Suprapubic skin (tissue), 4 donors: ENCODE measurements around the gene LEFTY1. TPM values are rescaled to one million over a fixed set of nuclear protein-coding genes. Genes with fewer than 3 reads are reported as not detected.

Source experiments
- DNase-seq, 2 donors: peaks; one replicate each; pipeline ENCODE4 v3.0.0-alpha.2; 2019; ENCODE audit warnings: low spot score in 2 of 2
- H3K27ac ChIP-seq: fragments of 200-600 bp; sonication (generic); one replicate; pipeline ENCODE4 v1.5.1; 2019
- H3K27me3 ChIP-seq: fragments of 200-600 bp; sonication (generic); one replicate; pipeline ENCODE4 v1.5.1; 2019
- H3K36me3 ChIP-seq: fragments of 200-600 bp; sonication (generic); one replicate; pipeline ENCODE4 v1.5.1; 2019
- H3K4me1 ChIP-seq: fragments of 200-600 bp; sonication (generic); one replicate; pipeline ENCODE4 v1.5.1; 2019
- H3K4me3 ChIP-seq: fragments of 200-600 bp; sonication (generic); one replicate; pipeline ENCODE4 v1.5.1; 2019; ENCODE audit warnings: mild to moderate bottlenecking
- H3K9me3 ChIP-seq: fragments of 200-600 bp; sonication (generic); one replicate; pipeline ENCODE4 v1.5.1; 2019
- CTCF ChIP-seq, 2 donors: fragments of 200-600 bp in 1 of 2; fragments of 450-650 bp in 1 of 2; sonication (generic) in 1 of 2; IDR thresholded peaks; one replicate each; pipeline ENCODE4 v1.5.1; 2016 to 2019; ENCODE audit warnings: antibody characterized with exemption in 2 of 2, mild to moderate bottlenecking in 1 of 2, moderate library complexity in 1 of 2
- EP300 ChIP-seq: sonication (generic); formaldehyde crosslinking; IDR thresholded peaks from one replicate; pipeline ENCODE4 v1.6.1; 2017; ENCODE audit warnings: antibody characterized with exemption
- POLR2A ChIP-seq, 2 donors: fragments of 450-650 bp; IDR thresholded peaks; one replicate each; pipeline ENCODE4 v1.6.1; 2017; ENCODE audit warnings: antibody characterized with exemption in 2 of 2, mild to moderate bottlenecking in 2 of 2, moderate library complexity in 2 of 2
- POLR2AphosphoS5 ChIP-seq, 3 donors: sonication (generic); formaldehyde crosslinking; IDR thresholded peaks; one replicate each; pipeline ENCODE4 v1.6.1; 2017; ENCODE audit warnings: antibody characterized with exemption in 3 of 3
- WGBS: methylation state at CpG from one replicate; pipeline ENCODE4 v1.1.5; 2018; 5-methylcytosine and 5-hydroxymethylcytosine counted together
- total RNA-seq, 4 donors: library from RNA; depleted of rRNA; stranded (reverse); fragments of >200 nt; gene quantifications; one replicate each; pipeline ENCODE4 v1.1.0, GENCODE V29; 2016

The LEFTY1 gene
- total RNA-seq, 4 donors from 2014 or later, result not detected

GRCh38 chr1:225911191-225912130, 22.5 kb upstream of the LEFTY1 start:
- no peak for DNase-seq
- no peak overlapping the region for H3K4me3 ChIP-seq
- 57% methylated on average over 41 of the region's 53 CpGs for WGBS
- no peak overlapping the region for H3K27ac ChIP-seq
- H3K9me3 ChIP-seq, result no peaks in the 10 kb centered on the region
- H3K36me3 ChIP-seq, result peaks cover 7% of the 10 kb centered on the region
- TF ChIP-seq CTCF (IDR thresholded peaks at IDR 0.05) (peak; percentile 40 to 87), POLR2AphosphoS5 (IDR thresholded peaks at IDR 0.05) (no peak)
- no peaks in the 10 kb centered on the region for H3K27me3 ChIP-seq
- H3K4me1 ChIP-seq, result peaks cover 13% of the 10 kb centered on the region

GRCh38 chr1:225909477-225909876, 20.5 kb upstream of the LEFTY1 start:
- H3K27me3 ChIP-seq, result no peaks in the 10 kb centered on the region
- no peaks in the 10 kb centered on the region for H3K9me3 ChIP-seq
- no peaks in the 10 kb centered on the region for H3K36me3 ChIP-seq
- no peak overlapping the region for H3K4me3 ChIP-seq
- H3K27ac ChIP-seq, result no peak overlapping the region
- no peak for DNase-seq
- H3K4me1 ChIP-seq, result peaks cover 6% of the 10 kb centered on the region
- 100% methylated on average over 1 of the region's 1 CpG for WGBS
- TF ChIP-seq CTCF (IDR thresholded peaks at IDR 0.05), result no peak
- no peak for TF ChIP-seq EP300
- TF ChIP-seq POLR2AphosphoS5 (IDR thresholded peaks at IDR 0.05), result no peak
- TF ChIP-seq POLR2A (IDR thresholded peaks at IDR 0.05), result no peak

GRCh38 chr1:225908773-225909172, 19.8 kb upstream of the LEFTY1 start:
- TF ChIP-seq POLR2A (IDR thresholded peaks at IDR 0.05) (no peak), CTCF (IDR thresholded peaks at IDR 0.05) (no peak), EP300 (no peak), POLR2AphosphoS5 (IDR thresholded peaks at IDR 0.05) (no peak)
- H3K27ac ChIP-seq, result no peak overlapping the region
- peaks cover 6% of the 10 kb centered on the region for H3K4me1 ChIP-seq
- H3K27me3 ChIP-seq, result no peaks in the 10 kb centered on the region
- no peak overlapping the region for H3K4me3 ChIP-seq
- H3K9me3 ChIP-seq, result no peaks in the 10 kb centered on the region
- DNase-seq, result no peak
- H3K36me3 ChIP-seq, result no peaks in the 10 kb centered on the region
- 66% methylated on average over 2 of the region's 2 CpGs for WGBS

- WGBS, result 83% methylated on average over 5 of the region's 5 CpGs
- peaks cover 6% of the 10 kb centered on the region for H3K4me1 ChIP-seq
- no peak overlapping the region for H3K27ac ChIP-seq
- H3K4me3 ChIP-seq, result no peak overlapping the region
- DNase-seq, result no peak
- no peaks in the 10 kb centered on the region for H3K27me3 ChIP-seq
- no peaks in the 10 kb centered on the region for H3K36me3 ChIP-seq
- TF ChIP-seq POLR2A (IDR thresholded peaks at IDR 0.05), result no peak
- no peak for TF ChIP-seq POLR2AphosphoS5 (IDR thresholded peaks at IDR 0.05)
- TF ChIP-seq CTCF (IDR thresholded peaks at IDR 0.05), result no peak
- TF ChIP-seq EP300, result no peak
- H3K9me3 ChIP-seq, result no peaks in the 10 kb centered on the region
These were observed 19.2 kb upstream of the LEFTY1 start for GRCh38 chr1:225908013-225908640.

- WGBS, result 89% methylated on average over 6 of the region's 7 CpGs
- H3K4me3 ChIP-seq, result no peak overlapping the region
- H3K27ac ChIP-seq, result no peak overlapping the region
- H3K9me3 ChIP-seq, result no peaks in the 10 kb centered on the region
- no peaks in the 10 kb centered on the region for H3K27me3 ChIP-seq
- DNase-seq, result no peak
- no peaks in the 10 kb centered on the region for H3K36me3 ChIP-seq
- H3K4me1 ChIP-seq, result peaks cover 6% of the 10 kb centered on the region
- TF ChIP-seq POLR2AphosphoS5 (IDR thresholded peaks at IDR 0.05) (no peak), POLR2A (IDR thresholded peaks at IDR 0.05) (no peak), EP300 (no peak), CTCF (IDR thresholded peaks at IDR 0.05) (no peak)
These were observed 18.4 kb upstream of the LEFTY1 start for GRCh38 chr1:225907341-225907740.
